Measurements from ENCODE around the gene ABCC4. TPM values are rescaled to one million over a fixed set of nuclear protein-coding genes. Genes with fewer than 3 reads are reported as not detected.
"Not testable (repeated sequence)": the region's sequence is repeated elsewhere in the genome, so short reads cannot be mapped to it uniquely, and the experiment has no call there.

ABCC4 gene
- polyA plus RNA-seq, 1 donor = 3.3 TPM

- DNase-seq (ENCODE audit: low read depth) = no peak
Measured at GRCh38 chr13:95298169-95298965, 2.9 kb downstream of the ABCC4 start.

GRCh38 chr13:95296326-95296925, 4.8 kb downstream of the ABCC4 start:
- DNase-seq (ENCODE audit: low read depth) = no peak

GRCh38 chr13:95295026-95295425, 6.2 kb downstream of the ABCC4 start:
- DNase-seq (ENCODE audit: low read depth) = no peak

- no peak for DNase-seq (ENCODE audit: low read depth)
Measured at GRCh38 chr13:95292622-95293021, 8.6 kb downstream of the ABCC4 start.

GRCh38 chr13:95289901-95290300, 11.3 kb downstream of the ABCC4 start:
- DNase-seq (ENCODE audit: low read depth) = not testable (repeated sequence)

GRCh38 chr13:95289020-95289444, 12.2 kb downstream of the ABCC4 start:
- DNase-seq (ENCODE audit: low read depth) = no peak

- no peak for DNase-seq (ENCODE audit: low read depth)
Measured at GRCh38 chr13:95284436-95284835, 16.8 kb downstream of the ABCC4 start.

- no peak for DNase-seq (ENCODE audit: low read depth)
Measured at GRCh38 chr13:95279016-95279415, 22.2 kb downstream of the ABCC4 start.

GRCh38 chr13:95276037-95276505, 25.2 kb downstream of the ABCC4 start:
- no peak for DNase-seq (ENCODE audit: low read depth)

- DNase-seq (ENCODE audit: low read depth) = no peak
Measured at GRCh38 chr13:95275322-95276036, 25.8 kb downstream of the ABCC4 start.

- not testable (repeated sequence) for DNase-seq (ENCODE audit: low read depth)
Measured at GRCh38 chr13:95273592-95274132, 27.6 kb downstream of the ABCC4 start.

GRCh38 chr13:95272076-95272475, 29.2 kb downstream of the ABCC4 start:
- not testable (repeated sequence) for DNase-seq (ENCODE audit: low read depth)

- DNase-seq (ENCODE audit: low read depth) = no peak
Measured at GRCh38 chr13:95269756-95270155, 31.5 kb downstream of the ABCC4 start.

- DNase-seq (ENCODE audit: low read depth) = not testable (repeated sequence)
Measured at GRCh38 chr13:95268343-95269065, 32.7 kb downstream of the ABCC4 start.

- no peak for DNase-seq (ENCODE audit: low read depth)
Measured at GRCh38 chr13:95267662-95268342, 33.4 kb downstream of the ABCC4 start.

GRCh38 chr13:95264225-95264624, 37.0 kb downstream of the ABCC4 start:
- no peak for DNase-seq (ENCODE audit: low read depth)

GRCh38 chr13:95262837-95263384, 38.3 kb downstream of the ABCC4 start:
- DNase-seq (ENCODE audit: low read depth) = no peak

GRCh38 chr13:95261956-95262355, 39.3 kb downstream of the ABCC4 start:
- no peak for DNase-seq (ENCODE audit: low read depth)

- DNase-seq (ENCODE audit: low read depth) = no peak
Measured at GRCh38 chr13:95260031-95260525, 41.2 kb downstream of the ABCC4 start.

- DNase-seq (ENCODE audit: low read depth) = no peak
Measured at GRCh38 chr13:95258619-95259194, 42.5 kb downstream of the ABCC4 start.
